ENCODE results near the gene CLNK. TPM values are rescaled to one million over a fixed set of nuclear protein-coding genes. Genes with fewer than 3 reads are reported as not detected.

Gene CLNK
- total RNA-seq, 1 donor from 2014 or later, result not detected

DNA sequence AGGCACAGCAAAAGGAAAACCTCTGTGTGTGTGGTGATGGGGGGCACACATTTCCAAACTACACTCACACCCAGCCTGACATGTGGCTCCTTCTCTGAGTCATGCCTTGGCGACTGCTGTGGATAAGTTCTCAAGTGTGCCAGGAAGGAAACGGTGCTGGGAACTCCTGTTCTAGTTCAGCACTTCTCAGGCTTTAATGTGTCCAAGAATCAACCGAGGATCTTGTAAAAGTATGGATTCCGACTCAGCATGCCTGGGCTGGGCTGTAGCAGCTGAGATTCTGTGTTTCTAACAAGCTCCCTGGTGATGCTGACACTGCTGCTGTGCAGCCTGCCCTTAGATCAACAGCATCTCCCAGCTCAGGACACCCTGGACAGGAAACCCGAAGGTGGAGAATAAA, 20.2 kb downstream of the CLNK start:
- no peaks in the 10 kb centered on the region for H3K36me3 Mint-ChIP-seq
- H3K27ac Mint-ChIP-seq, result no peak overlapping the region
- H3K9me3 Mint-ChIP-seq, result peaks cover 4% of the 10 kb centered on the region
- H3K4me1 Mint-ChIP-seq (ENCODE audit: unreplicated experiment), result peaks cover 10% of the 10 kb centered on the region
- H3K27me3 Mint-ChIP-seq, result no peaks in the 10 kb centered on the region
- DNase-seq (ENCODE audit: extremely low spot score, unreplicated experiment), result no peak
- H3K4me3 Mint-ChIP-seq, result no peak overlapping the region
- TF ChIP-seq, protein P1, sequence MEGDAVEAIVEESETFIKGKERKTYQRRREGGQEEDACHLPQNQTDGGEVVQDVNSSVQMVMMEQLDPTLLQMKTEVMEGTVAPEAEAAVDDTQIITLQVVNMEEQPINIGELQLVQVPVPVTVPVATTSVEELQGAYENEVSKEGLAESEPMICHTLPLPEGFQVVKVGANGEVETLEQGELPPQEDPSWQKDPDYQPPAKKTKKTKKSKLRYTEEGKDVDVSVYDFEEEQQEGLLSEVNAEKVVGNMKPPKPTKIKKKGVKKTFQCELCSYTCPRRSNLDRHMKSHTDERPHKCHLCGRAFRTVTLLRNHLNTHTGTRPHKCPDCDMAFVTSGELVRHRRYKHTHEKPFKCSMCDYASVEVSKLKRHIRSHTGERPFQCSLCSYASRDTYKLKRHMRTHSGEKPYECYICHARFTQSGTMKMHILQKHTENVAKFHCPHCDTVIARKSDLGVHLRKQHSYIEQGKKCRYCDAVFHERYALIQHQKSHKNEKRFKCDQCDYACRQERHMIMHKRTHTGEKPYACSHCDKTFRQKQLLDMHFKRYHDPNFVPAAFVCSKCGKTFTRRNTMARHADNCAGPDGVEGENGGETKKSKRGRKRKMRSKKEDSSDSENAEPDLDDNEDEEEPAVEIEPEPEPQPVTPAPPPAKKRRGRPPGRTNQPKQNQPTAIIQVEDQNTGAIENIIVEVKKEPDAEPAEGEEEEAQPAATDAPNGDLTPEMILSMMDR (conservative IDR thresholded peaks at IDR 0.05), result no peak

GRCh38 chr4:10662937-10663336, 21.6 kb downstream of the CLNK start:
- Mint-ChIP-seq H3K36me3 (no peaks in the 10 kb centered on the region), H3K4me3 (no peak overlapping the region), H3K27me3 (no peaks in the 10 kb centered on the region), H3K4me1 (ENCODE audit: unreplicated experiment) (peaks cover 10% of the 10 kb centered on the region), H3K27ac (no peak overlapping the region), H3K9me3 (peaks cover 4% of the 10 kb centered on the region)
- TF ChIP-seq, protein P1 (conservative IDR thresholded peaks at IDR 0.05), result no peak
- no peak for DNase-seq (ENCODE audit: extremely low spot score, unreplicated experiment)

DNA sequence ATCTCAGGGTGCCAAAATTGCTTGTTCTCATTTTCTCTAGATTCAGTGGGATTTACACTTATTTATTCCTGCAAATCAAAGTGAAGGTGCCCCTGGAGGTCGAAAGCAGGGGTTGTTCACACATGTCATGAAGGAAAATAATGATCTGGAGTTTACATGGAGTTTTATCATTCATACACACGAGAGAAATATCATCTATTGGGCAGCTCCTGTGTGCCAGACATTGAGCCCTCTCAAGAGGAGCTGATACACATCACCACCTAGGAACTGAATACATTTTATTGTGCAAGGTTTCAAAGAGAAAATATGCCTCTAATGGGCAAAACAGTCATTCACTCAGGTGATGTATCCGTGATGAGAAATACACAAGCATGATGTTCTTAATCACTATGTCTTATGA, 23.5 kb downstream of the CLNK start:
- no peak overlapping the region for H3K27ac Mint-ChIP-seq
- H3K4me3 Mint-ChIP-seq, result no peak overlapping the region
- DNase-seq (ENCODE audit: extremely low spot score, unreplicated experiment), result no peak
- TF ChIP-seq, protein P1 (conservative IDR thresholded peaks at IDR 0.05), result no peak
- no peaks in the 10 kb centered on the region for H3K36me3 Mint-ChIP-seq
- peaks cover 23% of the 10 kb centered on the region for H3K4me1 Mint-ChIP-seq (ENCODE audit: unreplicated experiment)
- no peaks in the 10 kb centered on the region for H3K27me3 Mint-ChIP-seq
- H3K9me3 Mint-ChIP-seq, result peaks cover 5% of the 10 kb centered on the region

DNA sequence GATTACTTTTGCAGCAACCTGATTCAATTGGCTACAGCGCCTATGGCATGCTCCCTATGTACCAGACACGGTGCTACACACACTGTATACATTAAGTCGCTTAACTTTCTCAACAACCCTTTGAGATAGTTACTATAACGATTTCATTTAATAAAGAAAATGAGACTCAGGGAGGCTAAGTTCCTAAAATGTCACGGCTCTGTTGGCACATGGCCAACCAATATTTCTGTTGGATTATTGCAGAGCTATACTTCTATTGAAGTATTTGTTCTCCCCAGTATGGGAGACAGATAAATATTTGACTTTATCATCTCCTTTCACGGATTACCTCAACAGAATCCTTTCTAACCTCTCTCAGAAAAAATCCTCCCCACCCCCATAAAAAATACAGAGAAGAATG, 25.3 kb downstream of the CLNK start:
- DNase-seq (ENCODE audit: extremely low spot score, unreplicated experiment), result no peak
- Mint-ChIP-seq H3K27ac (no peak overlapping the region), H3K36me3 (no peaks in the 10 kb centered on the region), H3K4me3 (no peak overlapping the region), H3K9me3 (peaks cover 11% of the 10 kb centered on the region), H3K4me1 (ENCODE audit: unreplicated experiment) (peaks cover 23% of the 10 kb centered on the region), H3K27me3 (no peaks in the 10 kb centered on the region)
- TF ChIP-seq, protein P1 (conservative IDR thresholded peaks at IDR 0.05), result no peak

- Mint-ChIP-seq H3K27ac (no peak overlapping the region), H3K4me3 (peak overlapping the region; percentile 37), H3K9me3 (peaks cover 11% of the 10 kb centered on the region), H3K36me3 (no peaks in the 10 kb centered on the region), H3K4me1 (ENCODE audit: unreplicated experiment) (peaks cover 13% of the 10 kb centered on the region), H3K27me3 (no peaks in the 10 kb centered on the region)
- DNase-seq (ENCODE audit: extremely low spot score, unreplicated experiment), result no peak
- TF ChIP-seq, protein P1 (conservative IDR thresholded peaks at IDR 0.05), result no peak
These were observed 27.6 kb downstream of the CLNK start for GRCh38 chr4:10656988-10657387.

DNA sequence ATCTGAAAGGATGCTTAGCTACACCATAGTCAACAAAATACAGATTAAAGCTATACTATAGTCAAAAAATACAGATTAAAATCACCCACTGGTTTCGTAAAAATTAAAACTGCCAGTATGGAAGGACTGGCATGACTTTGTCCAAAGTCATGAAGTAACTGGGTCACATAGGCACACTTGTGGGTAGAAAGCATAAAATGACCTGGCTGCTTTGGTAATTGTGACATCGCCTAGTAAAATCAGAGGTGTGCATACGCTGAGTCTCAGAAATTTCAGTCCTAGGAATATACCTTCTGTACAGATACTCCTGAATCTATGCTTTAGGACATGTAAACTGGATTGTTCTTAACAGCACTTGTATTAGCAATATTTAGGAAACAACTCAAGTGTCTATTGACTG, 28.1 kb downstream of the CLNK start:
- TF ChIP-seq, protein P1 (conservative IDR thresholded peaks at IDR 0.05), result no peak
- H3K4me3 Mint-ChIP-seq, result no peak overlapping the region
- no peak for DNase-seq (ENCODE audit: extremely low spot score, unreplicated experiment)
- H3K9me3 Mint-ChIP-seq, result peaks cover 11% of the 10 kb centered on the region
- H3K27ac Mint-ChIP-seq, result peak overlapping the region; percentile 3
- no peaks in the 10 kb centered on the region for H3K27me3 Mint-ChIP-seq
- H3K4me1 Mint-ChIP-seq (ENCODE audit: unreplicated experiment), result peaks cover 12% of the 10 kb centered on the region
- H3K36me3 Mint-ChIP-seq, result no peaks in the 10 kb centered on the region
